K562 (cell line): Measurements from ENCODE around the gene CDC37. TPM values are rescaled to one million over a fixed set of nuclear protein-coding genes. Genes with fewer than 3 reads are reported as not detected.
A peak's percentile ranks its signal among the peaks of the same experiment; 100 is the strongest.

Experiments used
- JUND ChIP-seq, 2 experiments: IDR thresholded peaks; 2 replicates in 1 of 2; 3 replicates in 1 of 2; pipeline ENCODE4 v1.6.1; 2011; ENCODE audit warnings: borderline replicate concordance in 2 of 2, low read depth in 2 of 2, low read length in 2 of 2, improper control_type of control experiment in 1 of 2, missing biosample characterization in 1 of 2, missing genetic modification characterization in 1 of 2, missing genetic modification reagents in 1 of 2
- MECOM ChIP-seq: fragments of 250-450 bp; sonication (Bioruptor Pico); IDR thresholded peaks from 2 replicates; pipeline ENCODE4 v1.8.0; 2022; ENCODE audit warnings: inconsistent platforms
- POLR2AphosphoS2 ChIP-seq: IDR thresholded peaks from 2 replicates; pipeline ENCODE4 v1.6.1; 2012; ENCODE audit warnings: low read length, improper control_type of control experiment
- SAFB ChIP-seq: fragments of 200-400 bp; formaldehyde crosslinking; IDR thresholded peaks from 2 replicates; pipeline ENCODE4 v1.6.1; 2017; ENCODE audit warnings: low read depth, low read length, borderline replicate concordance
- SUPT5H ChIP-seq: fragments of 450-650 bp; IDR thresholded peaks from 2 replicates; pipeline ENCODE4 v1.6.1; 2016
- polyA plus RNA-seq, 8 experiments: library from polyadenylated mRNA; depleted of rRNA in 4 of 8; stranded (reverse) in 5 of 8; unstranded in 3 of 8; fragments of >200 nt; fragmentation: Nextera tagmentation in 2 of 8; fragmentation: Illumina TruSeq in 1 of 8; extraction: Ambion mirVana in 2 of 8; extraction: Trizol in 1 of 8; gene quantifications; 2 replicates each; pipeline versions ENCODE4 v1.2.1 to v1.2.3, GENCODE V29; 2011 to 2014; ENCODE audit warnings: inconsistent platforms in 1 of 8, missing spikeins in 1 of 8
- total RNA-seq, 7 experiments: library from RNA; depleted of rRNA in 6 of 7; stranded (reverse); fragments of >200 nt in 6 of 7; fragmentation: Illumina TruSeq in 2 of 7; extraction: Trizol in 2 of 7; gene quantifications; 2 replicates each; pipeline versions ENCODE4 v1.2.1 to v1.2.3, GENCODE V29; 2011 to 2021; ENCODE audit warnings: low replicate concordance in 1 of 7
- TF ChIP-seq, protein P1 (sequence below): sonication (generic); formaldehyde crosslinking; IDR thresholded peaks from 2 replicates; pipeline ENCODE4 v1.8.0; 2022; ENCODE audit warnings: missing genetic modification reagents, mild to moderate bottlenecking, borderline replicate concordance
- TF ChIP-seq, protein P2 (sequence below): sonication (generic); formaldehyde crosslinking; IDR thresholded peaks from 2 replicates; pipeline ENCODE4 v1.8.0; 2022; ENCODE audit warnings: mild to moderate bottlenecking, missing genetic modification reagents

Gene CDC37
- total and polyA plus RNA-seq, 9 of the 15 experiments (the other 6 are each of a cell fraction or from before 2014, with no cell fraction given) = 6.6 to 538 (median 227) TPM

GRCh38 chr19:10416083-10416379 lies 12.7 kb upstream of the CDC37 start (continued):
- TF ChIP-seq, protein P1, sequence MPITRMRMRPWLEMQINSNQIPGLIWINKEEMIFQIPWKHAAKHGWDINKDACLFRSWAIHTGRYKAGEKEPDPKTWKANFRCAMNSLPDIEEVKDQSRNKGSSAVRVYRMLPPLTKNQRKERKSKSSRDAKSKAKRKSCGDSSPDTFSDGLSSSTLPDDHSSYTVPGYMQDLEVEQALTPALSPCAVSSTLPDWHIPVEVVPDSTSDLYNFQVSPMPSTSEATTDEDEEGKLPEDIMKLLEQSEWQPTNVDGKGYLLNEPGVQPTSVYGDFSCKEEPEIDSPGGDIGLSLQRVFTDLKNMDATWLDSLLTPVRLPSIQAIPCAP (CRISPR knock-in tag) = 0 out of 2 replicates have a peak, but pooled peaks have one; percentile 42
- TF ChIP-seq JUND (IDR thresholded peaks at IDR 0.05; ENCODE audit: borderline replicate concordance, low read depth, low read length) = no peak
- TF ChIP-seq JUND (tag; IDR thresholded peaks at IDR 0.05; ENCODE audit: borderline replicate concordance, low read depth, low read length) = 0 out of 3 replicates have a peak, but pooled peaks have one; percentile 3
- no peak for TF ChIP-seq POLR2AphosphoS2
- TF ChIP-seq SAFB = no peak
- TF ChIP-seq, protein P2, sequence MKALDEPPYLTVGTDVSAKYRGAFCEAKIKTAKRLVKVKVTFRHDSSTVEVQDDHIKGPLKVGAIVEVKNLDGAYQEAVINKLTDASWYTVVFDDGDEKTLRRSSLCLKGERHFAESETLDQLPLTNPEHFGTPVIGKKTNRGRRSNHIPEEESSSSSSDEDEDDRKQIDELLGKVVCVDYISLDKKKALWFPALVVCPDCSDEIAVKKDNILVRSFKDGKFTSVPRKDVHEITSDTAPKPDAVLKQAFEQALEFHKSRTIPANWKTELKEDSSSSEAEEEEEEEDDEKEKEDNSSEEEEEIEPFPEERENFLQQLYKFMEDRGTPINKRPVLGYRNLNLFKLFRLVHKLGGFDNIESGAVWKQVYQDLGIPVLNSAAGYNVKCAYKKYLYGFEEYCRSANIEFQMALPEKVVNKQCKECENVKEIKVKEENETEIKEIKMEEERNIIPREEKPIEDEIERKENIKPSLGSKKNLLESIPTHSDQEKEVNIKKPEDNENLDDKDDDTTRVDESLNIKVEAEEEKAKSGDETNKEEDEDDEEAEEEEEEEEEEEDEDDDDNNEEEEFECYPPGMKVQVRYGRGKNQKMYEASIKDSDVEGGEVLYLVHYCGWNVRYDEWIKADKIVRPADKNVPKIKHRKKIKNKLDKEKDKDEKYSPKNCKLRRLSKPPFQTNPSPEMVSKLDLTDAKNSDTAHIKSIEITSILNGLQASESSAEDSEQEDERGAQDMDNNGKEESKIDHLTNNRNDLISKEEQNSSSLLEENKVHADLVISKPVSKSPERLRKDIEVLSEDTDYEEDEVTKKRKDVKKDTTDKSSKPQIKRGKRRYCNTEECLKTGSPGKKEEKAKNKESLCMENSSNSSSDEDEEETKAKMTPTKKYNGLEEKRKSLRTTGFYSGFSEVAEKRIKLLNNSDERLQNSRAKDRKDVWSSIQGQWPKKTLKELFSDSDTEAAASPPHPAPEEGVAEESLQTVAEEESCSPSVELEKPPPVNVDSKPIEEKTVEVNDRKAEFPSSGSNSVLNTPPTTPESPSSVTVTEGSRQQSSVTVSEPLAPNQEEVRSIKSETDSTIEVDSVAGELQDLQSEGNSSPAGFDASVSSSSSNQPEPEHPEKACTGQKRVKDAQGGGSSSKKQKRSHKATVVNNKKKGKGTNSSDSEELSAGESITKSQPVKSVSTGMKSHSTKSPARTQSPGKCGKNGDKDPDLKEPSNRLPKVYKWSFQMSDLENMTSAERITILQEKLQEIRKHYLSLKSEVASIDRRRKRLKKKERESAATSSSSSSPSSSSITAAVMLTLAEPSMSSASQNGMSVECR (CRISPR knock-in tag) = no peak
- no peak for TF ChIP-seq SUPT5H
- TF ChIP-seq MECOM = no peak
- TF ChIP-seq, all 486 proteins: peak for 10
